Karpas-422 (cell line): ENCODE results near the gene TFF2. TPM values are rescaled to one million over a fixed set of nuclear protein-coding genes. Genes with fewer than 3 reads are reported as not detected.

Source experiments
- DNase-seq: peaks from one replicate; pipeline ENCODE4 v3.0.0-alpha.2; 2015
- H2AFZ ChIP-seq: fragments of 200-600 bp; sonication (generic); 2 replicates; pipeline ENCODE4 v1.6.1; 2014; ENCODE audit warnings: antibody characterized with exemption, low read length, mixed read lengths
- H3K27ac ChIP-seq: fragments of 200-600 bp; sonication (generic); 2 replicates; pipeline ENCODE4 v1.5.1; 2014; ENCODE audit warnings: mild to moderate bottlenecking, low read length, moderate library complexity
- H3K27me3 ChIP-seq: fragments of 200-600 bp; sonication (generic); 2 replicates; pipeline ENCODE4 v1.6.1; 2014; ENCODE audit warnings: low read length, mixed read lengths
- H3K36me3 ChIP-seq: fragments of 200-600 bp; sonication (generic); 2 replicates; pipeline ENCODE4 v1.6.1; 2014; ENCODE audit warnings: low read length, mixed read lengths; ENCODE audit not compliant: insufficient read depth
- H3K4me1 ChIP-seq: fragments of 200-600 bp; sonication (generic); 2 replicates; pipeline ENCODE4 v1.6.1; 2014; ENCODE audit warnings: mild to moderate bottlenecking, low read length, mixed read lengths
- H3K4me2 ChIP-seq: fragments of 200-600 bp; sonication (generic); 2 replicates; pipeline ENCODE4 v1.6.1; 2014; ENCODE audit warnings: low read length, low read depth, mild to moderate bottlenecking; ENCODE audit not compliant: poor library complexity, severe bottlenecking
- H3K4me3 ChIP-seq: fragments of 200-600 bp; sonication (generic); 2 replicates; pipeline ENCODE4 v1.5.1; 2014; ENCODE audit warnings: mild to moderate bottlenecking, antibody characterized with exemption, low read length, mixed read lengths
- H3K79me2 ChIP-seq: fragments of 200-600 bp; sonication (generic); 2 replicates; pipeline ENCODE4 v1.6.1; 2014; ENCODE audit warnings: mild to moderate bottlenecking, low read length, mixed read lengths
- H3K9ac ChIP-seq: fragments of 200-600 bp; sonication (generic); 2 replicates; pipeline ENCODE4 v1.6.0; 2014; ENCODE audit warnings: low read length
- H3K9me2 ChIP-seq: fragments of 200-600 bp; sonication (generic), shearing (Covaris generic); replicated peaks from 2 replicates; pipeline ENCODE4 v1.6.0; 2014; ENCODE audit warnings: mild to moderate bottlenecking, low read length, moderate library complexity; ENCODE audit not compliant: insufficient read depth
- H3K9me3 ChIP-seq: fragments of 300-700, 200-600 bp; sonication (generic); 2 replicates; pipeline ENCODE4 v1.6.1; 2014; ENCODE audit warnings: low read length, mixed read lengths
- H4K20me1 ChIP-seq: fragments of 200-600 bp; sonication (generic); 2 replicates; pipeline ENCODE4 v1.6.1; 2014; ENCODE audit warnings: mild to moderate bottlenecking, antibody characterized with exemption, low read length, low read depth; ENCODE audit not compliant: insufficient read depth
- total RNA-seq: library from RNA; depleted of rRNA; stranded (reverse); fragments of >200 nt; shearing (Covaris generic); gene quantifications from 2 replicates; pipeline ENCODE4 v1.2.3, GENCODE V29; 2014; ENCODE audit warnings: low replicate concordance; rRNA removed

TFF2 gene
- total RNA-seq = not detected in 2 replicates

GRCh38 chr21:42350927-42351426, at the start of gene TFF2:
TSS of gene TFF2 (minus strand) at chr21:42350994. CDS start at chr21:42350957, 37 bp downstream.
- Histone ChIP-seq H3K9ac (no peak within 1 kb of the TSS), H3K4me1 (no peaks in the 10 kb centered on the region), H3K27ac (no peak within 1 kb of the TSS), H2AFZ (no peak within 1 kb of the TSS), H4K20me1 (no peaks in the 10 kb centered on the region), H3K4me3 (no peak within 1 kb of the TSS), H3K36me3 (no peaks in the 10 kb centered on the region), H3K4me2 (no peak within 1 kb of the TSS), H3K79me2 (no peaks in the 10 kb centered on the region), H3K9me2 (no peaks in the 10 kb centered on the region), H3K9me3 (peaks cover 11% of the 10 kb centered on the region), H3K27me3 (0 out of 2 replicates have a peak, but pooled peaks cover 4% of the 10 kb centered on the region)
- no peak for DNase-seq

GRCh38 chr21:42400525-42400924, 49.7 kb upstream of the TFF2 start:
- no peak overlapping the region for H3K9ac ChIP-seq
- DNase-seq = no peak
- no peak overlapping the region for H3K4me3 ChIP-seq
- H3K27ac ChIP-seq = no peak overlapping the region
- H3K9me3 ChIP-seq = peaks cover 7% of the 10 kb centered on the region
- no peaks in the 10 kb centered on the region; the same call in 1 of the 2 replicates for H3K36me3 ChIP-seq
- no peak overlapping the region for H2AFZ ChIP-seq
- no peaks in the 10 kb centered on the region for H3K9me2 ChIP-seq
- H4K20me1 ChIP-seq = no peaks in the 10 kb centered on the region
- H3K79me2 ChIP-seq = no peaks in the 10 kb centered on the region
- H3K27me3 ChIP-seq = no peaks in the 10 kb centered on the region; the same call in 1 of the 2 replicates
- H3K4me2 ChIP-seq = no peak overlapping the region
- H3K4me1 ChIP-seq = peaks cover 66% of the 10 kb centered on the region

DNA sequence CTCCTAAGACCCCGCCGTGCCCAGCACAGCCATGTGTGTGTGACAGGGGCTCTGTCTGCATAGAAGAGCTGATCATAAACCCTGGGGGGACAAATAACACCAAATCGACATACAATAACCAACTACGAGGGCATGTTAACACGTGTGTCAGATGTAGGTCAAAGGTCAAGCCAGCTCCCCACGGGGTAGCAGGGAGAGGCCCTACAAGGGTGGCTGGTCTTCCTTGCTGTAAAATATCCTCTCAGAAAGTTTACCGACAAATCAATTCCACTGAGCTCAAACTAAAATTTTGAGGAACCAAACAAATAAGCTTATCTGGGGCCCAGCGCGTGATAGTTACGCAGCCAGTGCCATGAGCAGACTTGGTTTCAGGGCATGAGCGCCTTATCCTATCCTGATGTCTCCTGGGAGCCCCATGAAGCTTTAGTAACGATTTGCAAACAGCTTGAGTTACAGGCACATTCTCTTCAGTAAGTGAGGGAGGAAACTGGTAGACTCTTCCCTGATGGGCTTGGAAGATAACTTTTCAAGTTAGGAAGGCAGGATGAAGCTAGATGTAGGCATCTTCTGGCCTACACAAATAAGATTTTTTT, 47.7 kb upstream of the TFF2 start:
- H3K79me2 ChIP-seq = no peaks in the 10 kb centered on the region
- H3K4me2 ChIP-seq = peak overlapping the region; percentile 19
- H2AFZ ChIP-seq = no peak overlapping the region
- H3K36me3 ChIP-seq = no peaks in the 10 kb centered on the region; the same call in 1 of the 2 replicates
- H3K4me1 ChIP-seq = peaks cover 60% of the 10 kb centered on the region
- H4K20me1 ChIP-seq = no peaks in the 10 kb centered on the region
- peaks cover 7% of the 10 kb centered on the region for H3K9me3 ChIP-seq
- no peak overlapping the region for H3K9ac ChIP-seq
- no peak overlapping the region for H3K27ac ChIP-seq
- H3K9me2 ChIP-seq = no peaks in the 10 kb centered on the region
- H3K4me3 ChIP-seq = no peak overlapping the region
- DNase-seq = peak; percentile 51
- no peaks in the 10 kb centered on the region; the same call in 1 of the 2 replicates for H3K27me3 ChIP-seq

DNA sequence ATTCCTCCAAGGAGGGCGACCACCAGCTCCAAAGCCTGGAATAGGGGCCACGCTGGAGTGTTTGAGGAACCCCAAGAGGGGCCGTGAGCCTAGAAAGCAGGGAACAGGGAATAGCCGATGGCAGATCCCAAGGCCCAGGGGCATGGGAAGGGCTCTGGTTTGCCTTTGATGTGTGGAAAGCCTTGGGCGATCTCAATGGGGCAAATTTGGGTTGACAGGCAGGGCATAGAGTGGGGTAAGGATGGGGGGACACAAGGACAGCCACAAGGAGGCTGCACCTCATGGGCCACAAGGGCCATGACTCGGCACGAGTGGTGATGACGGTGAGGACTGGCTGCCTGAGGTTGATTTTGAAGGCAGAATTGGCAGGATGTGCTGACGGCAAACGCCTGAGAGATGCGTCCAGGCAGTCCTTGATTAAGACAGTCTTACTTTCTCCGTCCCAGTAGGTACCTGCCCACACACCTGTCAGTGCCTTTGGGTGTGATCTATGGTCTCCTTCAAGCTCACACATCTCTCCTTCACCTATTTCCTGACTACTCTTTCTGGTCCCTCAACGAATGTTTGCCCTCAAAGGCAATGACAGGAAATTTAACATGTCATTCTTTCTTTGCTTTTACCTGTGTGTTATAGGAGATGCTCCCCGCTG, 47.1 kb upstream of the TFF2 start:
- H3K9me2 ChIP-seq = no peaks in the 10 kb centered on the region
- H3K79me2 ChIP-seq = no peaks in the 10 kb centered on the region
- peak overlapping the region; percentile 66 for H3K4me2 ChIP-seq
- H3K4me1 ChIP-seq = peaks cover 64% of the 10 kb centered on the region
- no peak overlapping the region for H3K27ac ChIP-seq
- H2AFZ ChIP-seq = no peak overlapping the region
- no peaks in the 10 kb centered on the region for H4K20me1 ChIP-seq
- H3K36me3 ChIP-seq = no peaks in the 10 kb centered on the region; the same call in 1 of the 2 replicates
- no peak overlapping the region for H3K9ac ChIP-seq
- H3K9me3 ChIP-seq = peaks cover 7% of the 10 kb centered on the region
- no peak for DNase-seq
- no peaks in the 10 kb centered on the region; the same call in 1 of the 2 replicates for H3K27me3 ChIP-seq
- H3K4me3 ChIP-seq = no peak overlapping the region; the same call in 1 of the 2 replicates

- H3K9ac ChIP-seq = no peak overlapping the region
- H3K36me3 ChIP-seq = no peaks in the 10 kb centered on the region; the same call in 1 of the 2 replicates
- peaks cover 61% of the 10 kb centered on the region for H3K4me1 ChIP-seq
- H2AFZ ChIP-seq = no peak overlapping the region
- no peaks in the 10 kb centered on the region; the same call in 1 of the 2 replicates for H3K27me3 ChIP-seq
- no peaks in the 10 kb centered on the region for H3K79me2 ChIP-seq
- H3K9me2 ChIP-seq = no peaks in the 10 kb centered on the region
- H3K27ac ChIP-seq = no peak overlapping the region
- no peaks in the 10 kb centered on the region for H4K20me1 ChIP-seq
- H3K4me3 ChIP-seq = peak overlapping the region; percentile 36; the same call in 1 of the 2 replicates
- H3K4me2 ChIP-seq = peak overlapping the region; percentile 66
- DNase-seq = peak; percentile 78
- peaks cover 5% of the 10 kb centered on the region for H3K9me3 ChIP-seq
Observed at GRCh38 chr21:42396799-42397745, 46.3 kb upstream of the TFF2 start.

GRCh38 chr21:42395905-42396651, 45.3 kb upstream of the TFF2 start, which contains the start of gene TMPRSS3:
TSS of gene TMPRSS3 (minus strand) at chr21:42396052. CDS start at chr21:42395417, 635 bp downstream.
- Histone ChIP-seq H3K9ac (no peak within 1 kb of the TSS), H3K36me3 (no peaks in the 10 kb centered on the region), H3K27ac (no peak within 1 kb of the TSS), H3K4me3 (peak within 1 kb of the TSS; percentile 36; the same call in 1 of the 2 replicates), H3K9me3 (no peaks in the 10 kb centered on the region), H3K4me1 (peaks cover 51% of the 10 kb centered on the region), H3K27me3 (no peaks in the 10 kb centered on the region), H4K20me1 (no peaks in the 10 kb centered on the region), H3K79me2 (no peaks in the 10 kb centered on the region), H3K4me2 (peak within 1 kb of the TSS; percentile 66), H3K9me2 (no peaks in the 10 kb centered on the region), H2AFZ (no peak within 1 kb of the TSS)
- DNase-seq = no peak

- H2AFZ ChIP-seq = no peak overlapping the region
- no peak for DNase-seq
- no peak overlapping the region for H3K4me2 ChIP-seq
- H3K27me3 ChIP-seq = no peaks in the 10 kb centered on the region
- no peaks in the 10 kb centered on the region for H3K79me2 ChIP-seq
- H3K9ac ChIP-seq = no peak overlapping the region
- no peaks in the 10 kb centered on the region for H3K9me2 ChIP-seq
- no peaks in the 10 kb centered on the region for H3K9me3 ChIP-seq
- no peak overlapping the region for H3K4me3 ChIP-seq
- no peaks in the 10 kb centered on the region for H4K20me1 ChIP-seq
- no peak overlapping the region for H3K27ac ChIP-seq
- H3K36me3 ChIP-seq = no peaks in the 10 kb centered on the region
- H3K4me1 ChIP-seq = peaks cover 45% of the 10 kb centered on the region
Observed at GRCh38 chr21:42395302-42395701, 44.5 kb upstream of the TFF2 start.
